Stimulated activated CD8-positive, alpha-beta memory T cell treated with anti-CD3 and anti-CD28 coated beads, Interleukin-2, amount 100 ng/mL, for 1 hour (primary cell): ENCODE measurements around the gene MRPS11.
"Not testable (repeated sequence)": the region's sequence is repeated elsewhere in the genome, so short reads cannot be mapped to it uniquely, and the experiment has no call there.

Experiments
- DNase-seq, 2 donors: peaks; one replicate each; pipeline ENCODE4 v3.0.0-alpha.2; 2020; ENCODE audit warnings: low read depth in 2 of 2

The MRPS11 gene

GRCh38 chr15:88467073-88467934 is at the start of gene MRPS11, which contains the start of gene MRPL46:
Gene MRPS11 (plus strand): TSS chr15:88467708. CDS start chr15:88467718, 10 bp downstream.
Gene MRPL46 (minus strand): TSS chr15:88467388. CDS start chr15:88467377, 11 bp downstream.
- DNase-seq = peak; percentile 70 to 82

DNA sequence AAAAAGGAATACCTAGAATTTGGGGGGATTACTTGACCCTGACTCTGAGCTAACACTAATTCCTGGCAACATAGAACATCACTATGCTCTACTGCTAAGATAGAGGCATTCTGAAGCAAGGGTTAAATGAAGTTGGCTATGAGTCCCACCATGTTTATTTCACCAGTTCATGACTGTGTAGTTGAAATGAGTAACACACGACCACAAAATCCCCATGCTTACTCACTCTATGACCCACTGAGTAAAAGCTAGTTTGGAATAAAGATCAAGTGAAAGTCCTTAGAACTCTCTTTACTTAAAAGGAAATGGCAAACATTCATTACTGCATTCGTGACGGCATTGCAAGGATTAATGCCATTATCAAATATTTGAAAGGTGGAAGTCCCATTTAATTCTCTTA is 47.7 kb upstream of the MRPS11 start:
- no peak for DNase-seq

GRCh38 chr15:88423331-88423730 is 44.2 kb upstream of the MRPS11 start:
- DNase-seq = no peak

GRCh38 chr15:88426304-88426703 is 41.2 kb upstream of the MRPS11 start:
- no peak for DNase-seq

- DNase-seq = no peak
Measured at GRCh38 chr15:88428053-88428452, 39.5 kb upstream of the MRPS11 start.

DNA sequence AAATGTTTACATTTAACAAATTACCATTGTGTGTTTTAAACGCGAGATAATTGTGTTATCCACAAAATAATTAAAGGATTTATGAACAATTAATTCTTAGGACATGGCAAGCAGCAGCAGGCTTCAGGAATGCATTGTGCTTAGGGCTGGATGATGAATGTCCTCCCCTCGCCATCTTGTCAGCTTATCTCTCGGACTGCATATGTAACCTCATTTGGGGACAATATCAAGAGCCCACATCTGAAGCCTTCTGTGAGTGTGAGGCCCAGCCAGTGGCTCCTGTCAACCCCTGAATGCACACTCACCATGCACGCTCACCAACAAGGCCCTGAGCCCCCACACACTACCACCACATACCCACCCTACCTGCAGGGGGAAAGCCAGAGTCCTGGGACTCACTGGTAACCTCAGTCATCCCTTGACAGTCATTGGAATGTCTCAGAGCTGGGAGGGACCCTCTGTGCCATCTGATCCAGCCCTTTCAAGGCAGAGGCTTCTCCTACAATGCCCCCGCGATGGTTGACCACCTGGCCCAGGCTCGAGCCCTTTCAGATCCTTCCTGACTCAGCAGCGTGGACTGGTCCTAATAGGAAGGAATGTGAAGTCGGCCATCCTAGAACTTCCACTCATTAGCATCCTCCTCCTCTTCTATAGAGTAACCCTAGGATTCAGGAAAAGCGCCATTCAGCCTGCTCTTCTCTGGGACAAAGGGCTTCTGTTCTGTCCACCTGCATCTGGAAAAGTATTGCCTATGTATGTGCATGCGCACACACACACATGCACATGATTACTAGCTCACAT is 38.5 kb upstream of the MRPS11 start:
- DNase-seq = no peak

GRCh38 chr15:88430051-88430450 is 37.5 kb upstream of the MRPS11 start:
- DNase-seq = no peak

DNA sequence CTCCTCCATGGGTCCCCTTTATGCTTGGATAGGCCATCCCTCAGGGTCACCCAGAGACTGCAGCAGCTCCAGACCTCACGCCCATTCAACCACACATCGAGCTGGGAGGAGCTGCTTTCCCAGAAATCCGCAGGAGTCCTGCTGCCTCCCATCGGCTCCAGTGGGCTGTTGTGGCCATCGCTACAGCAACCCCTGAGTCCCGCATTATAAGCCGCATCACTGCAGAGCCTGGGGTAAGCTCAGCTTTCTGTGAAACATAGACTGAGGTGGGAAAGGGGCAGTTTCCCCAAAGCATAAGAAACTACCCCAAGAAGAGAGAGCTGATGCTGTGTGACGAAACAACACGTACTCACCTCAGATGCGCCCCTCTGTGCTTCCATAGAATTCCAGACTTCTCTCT is 36.1 kb upstream of the MRPS11 start:
- no peak for DNase-seq

GRCh38 chr15:88433046-88433685 is 34.3 kb upstream of the MRPS11 start:
- no peak for DNase-seq

- not testable (repeated sequence) for DNase-seq
Measured at GRCh38 chr15:88434106-88434505, 33.4 kb upstream of the MRPS11 start.

- DNase-seq = no peak
Measured at GRCh38 chr15:88438181-88438580, 29.3 kb upstream of the MRPS11 start.

- DNase-seq = no peak
Measured at GRCh38 chr15:88440021-88440420, 27.5 kb upstream of the MRPS11 start.

- no peak for DNase-seq
Measured at GRCh38 chr15:88441076-88441730, 26.3 kb upstream of the MRPS11 start.

- no peak for DNase-seq
Measured at GRCh38 chr15:88447206-88447605, 20.3 kb upstream of the MRPS11 start.

DNA sequence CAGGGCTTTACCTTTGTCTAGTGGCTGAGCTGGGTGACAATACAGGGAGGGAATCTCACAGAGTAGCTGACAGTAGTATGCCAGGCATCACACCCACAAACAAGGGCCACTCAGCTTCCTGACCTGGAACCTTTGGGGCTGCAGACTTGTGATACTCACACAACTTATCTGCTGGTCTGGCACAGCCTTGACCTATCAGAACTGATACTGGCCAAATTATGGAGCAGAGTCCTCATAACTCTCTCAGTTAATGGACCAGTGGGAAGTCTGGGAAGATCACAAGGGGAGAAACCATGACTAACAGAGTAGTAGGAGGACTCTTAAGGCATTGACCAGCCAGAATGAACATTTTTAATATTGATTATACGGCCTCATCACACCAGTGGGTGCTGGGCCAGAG is 19.8 kb upstream of the MRPS11 start:
- no peak for DNase-seq

DNA sequence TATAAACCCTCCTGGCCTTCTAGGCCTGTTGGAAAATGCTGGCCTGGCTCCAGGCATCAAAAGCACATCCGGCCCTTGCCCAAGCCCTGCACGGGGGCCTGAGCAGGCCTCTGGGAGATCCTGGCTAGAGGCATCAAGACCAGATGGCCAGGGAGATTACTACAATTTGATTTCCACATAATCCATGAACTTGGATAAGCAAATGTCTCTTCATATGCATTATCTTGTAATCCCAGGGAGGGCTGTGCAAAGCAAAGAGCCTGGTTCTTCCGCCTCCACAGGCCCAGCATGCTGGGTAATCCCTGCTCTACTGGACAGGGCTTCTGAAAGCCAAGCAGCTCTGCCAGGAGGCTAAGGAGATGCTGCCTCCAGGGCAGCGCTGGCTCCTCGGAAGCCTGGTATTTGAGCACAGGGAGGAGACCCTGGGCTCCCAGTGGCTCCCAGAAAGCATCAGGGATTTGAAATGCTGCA is 18.5 kb upstream of the MRPS11 start:
- DNase-seq = no peak

DNA sequence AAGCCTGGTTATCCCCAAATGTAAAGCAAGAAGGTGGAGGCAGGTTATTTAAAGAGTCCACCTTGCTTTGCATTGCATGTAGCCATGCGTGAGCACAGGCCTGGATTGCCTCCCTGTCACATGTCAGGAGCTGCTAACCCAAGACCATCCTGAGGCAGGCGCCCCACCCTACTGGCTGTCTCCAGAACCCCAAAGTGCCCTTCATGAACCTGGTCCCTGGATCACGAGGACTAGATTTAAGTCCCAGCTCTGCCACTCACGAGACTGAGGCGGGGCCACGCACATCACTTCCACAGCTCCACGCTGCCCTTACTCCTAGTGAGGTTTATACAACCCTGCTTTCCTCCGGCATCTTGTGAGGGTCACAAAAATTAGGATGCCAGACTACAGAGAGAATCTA is 17.9 kb upstream of the MRPS11 start:
- DNase-seq = no peak

GRCh38 chr15:88450125-88450798 is 17.2 kb upstream of the MRPS11 start:
- DNase-seq = no peak

GRCh38 chr15:88453651-88454050 is 13.9 kb upstream of the MRPS11 start:
- no peak for DNase-seq

DNA sequence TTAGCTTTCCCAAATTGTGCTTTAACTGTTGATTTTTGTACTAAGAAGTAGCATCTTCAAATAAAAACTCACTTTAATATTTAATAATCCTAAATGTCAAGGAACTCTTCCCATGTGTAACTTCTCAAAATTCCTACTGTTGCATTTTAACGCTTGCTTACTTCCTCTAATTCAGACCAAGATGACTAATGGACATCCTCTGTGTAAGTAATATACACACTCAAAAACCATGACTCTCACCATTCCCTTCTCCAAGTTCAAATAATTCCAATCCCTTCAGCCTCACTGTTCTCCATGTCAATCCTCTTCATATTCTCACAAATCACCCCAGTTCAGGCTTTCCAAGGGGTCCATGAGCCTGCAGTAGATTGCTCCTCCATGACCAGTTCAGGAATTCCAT is 13.3 kb upstream of the MRPS11 start:
- no peak for DNase-seq
